Measurements from ENCODE around the gene INTS1.

The INTS1 gene

DNA sequence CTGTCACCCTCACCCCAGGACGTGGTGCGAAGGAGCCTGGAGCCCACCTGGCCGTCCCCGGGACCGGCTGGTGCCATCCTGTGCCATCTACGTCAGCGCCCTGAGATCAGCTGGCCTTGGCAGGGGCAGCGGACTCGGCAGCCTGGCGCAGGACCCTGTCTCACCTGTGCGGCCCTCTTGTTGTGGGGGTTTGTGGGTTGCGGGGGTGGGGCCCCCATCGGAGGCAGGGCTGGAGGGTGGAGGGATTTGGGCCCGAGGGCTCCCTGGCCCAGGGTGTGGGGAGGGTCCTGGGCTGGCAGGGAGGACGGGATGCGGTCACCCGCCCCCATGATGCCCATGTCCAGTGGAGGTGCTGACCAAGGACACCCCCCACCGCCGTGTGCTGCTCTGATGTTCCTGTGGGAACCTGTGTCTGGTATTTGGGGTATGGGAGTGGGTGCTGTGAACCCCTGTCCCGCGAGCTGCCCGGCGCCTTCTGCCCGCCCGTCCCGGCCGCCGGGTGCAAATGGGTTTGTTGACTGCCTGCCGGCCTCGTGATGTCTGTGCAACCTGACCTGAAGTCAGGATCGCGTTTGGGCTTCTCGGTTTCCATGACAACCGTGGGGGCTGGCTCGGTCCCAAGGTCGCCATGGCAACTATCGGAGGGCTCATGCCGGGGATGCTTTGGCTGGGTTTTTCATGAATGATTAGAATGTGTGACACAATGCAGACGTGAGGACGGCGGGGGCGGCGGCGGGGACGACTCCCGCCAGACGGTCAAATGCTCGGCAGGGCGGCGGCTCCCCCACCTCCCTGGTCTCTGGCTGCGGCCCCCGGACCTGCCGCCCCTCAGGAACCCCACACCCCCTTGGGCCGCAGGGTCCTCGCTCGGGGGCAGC lies 33.6 kb upstream of the INTS1 start:
- in situ Hi-C loops (cut with HindIII; ENCODE audit: low sequenced_read_pairs) = no loop called here
- DNase-seq (ENCODE audit: low read depth, low spot score) = peak; percentile 96

DNA sequence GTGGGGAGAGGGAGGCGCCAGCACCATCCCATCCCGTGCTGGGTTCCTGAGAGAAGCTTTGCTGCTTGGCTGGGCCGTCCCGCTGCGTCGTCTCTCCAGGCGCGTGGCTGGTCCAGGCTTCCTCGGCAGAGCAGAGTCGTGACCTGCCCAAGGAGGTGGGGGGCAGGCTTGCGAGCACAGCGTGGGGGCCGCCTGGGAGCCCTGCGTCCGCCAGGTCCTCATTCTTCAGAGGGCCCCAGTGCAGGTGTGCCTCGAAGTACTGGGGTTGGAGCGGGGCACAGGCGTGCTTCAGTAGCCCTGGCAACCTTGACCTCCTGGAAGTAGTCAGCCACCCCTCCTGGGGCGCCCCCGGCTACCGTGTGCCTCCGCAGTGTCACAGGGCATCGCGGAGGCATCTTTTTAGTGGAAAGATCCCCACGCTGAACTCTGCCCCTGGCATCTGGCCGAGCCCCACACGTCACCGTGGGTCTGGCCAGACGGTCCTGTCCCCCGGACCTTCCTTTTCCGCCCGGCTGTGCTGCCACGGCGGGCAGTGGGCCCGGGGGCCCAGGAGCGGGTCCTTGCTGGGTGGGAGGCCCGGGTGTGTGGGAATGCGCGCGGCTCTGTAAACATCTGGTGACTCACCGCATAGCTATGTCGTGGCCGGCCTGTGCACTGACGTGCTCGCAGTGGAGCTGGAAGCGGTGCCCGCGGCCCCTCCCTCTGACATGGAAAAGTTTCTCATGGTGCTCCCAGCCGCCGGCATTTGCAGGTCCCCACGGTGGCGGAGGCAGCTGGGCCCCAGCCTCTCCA lies 32.8 kb upstream of the INTS1 start:
- DNase-seq (ENCODE audit: low read depth, low spot score) = peak; percentile 99

More for the DNA sequence above, 33.6 kb upstream of the INTS1 start:
- H3K4me3 ChIP-seq (ENCODE audit: low read depth, low read length) = peak overlapping the region; percentile 40
- TF ChIP-seq, protein P1, sequence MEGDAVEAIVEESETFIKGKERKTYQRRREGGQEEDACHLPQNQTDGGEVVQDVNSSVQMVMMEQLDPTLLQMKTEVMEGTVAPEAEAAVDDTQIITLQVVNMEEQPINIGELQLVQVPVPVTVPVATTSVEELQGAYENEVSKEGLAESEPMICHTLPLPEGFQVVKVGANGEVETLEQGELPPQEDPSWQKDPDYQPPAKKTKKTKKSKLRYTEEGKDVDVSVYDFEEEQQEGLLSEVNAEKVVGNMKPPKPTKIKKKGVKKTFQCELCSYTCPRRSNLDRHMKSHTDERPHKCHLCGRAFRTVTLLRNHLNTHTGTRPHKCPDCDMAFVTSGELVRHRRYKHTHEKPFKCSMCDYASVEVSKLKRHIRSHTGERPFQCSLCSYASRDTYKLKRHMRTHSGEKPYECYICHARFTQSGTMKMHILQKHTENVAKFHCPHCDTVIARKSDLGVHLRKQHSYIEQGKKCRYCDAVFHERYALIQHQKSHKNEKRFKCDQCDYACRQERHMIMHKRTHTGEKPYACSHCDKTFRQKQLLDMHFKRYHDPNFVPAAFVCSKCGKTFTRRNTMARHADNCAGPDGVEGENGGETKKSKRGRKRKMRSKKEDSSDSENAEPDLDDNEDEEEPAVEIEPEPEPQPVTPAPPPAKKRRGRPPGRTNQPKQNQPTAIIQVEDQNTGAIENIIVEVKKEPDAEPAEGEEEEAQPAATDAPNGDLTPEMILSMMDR (IDR thresholded peaks at IDR 0.05; ENCODE audit: low read depth, low read length) = no peak

DNA sequence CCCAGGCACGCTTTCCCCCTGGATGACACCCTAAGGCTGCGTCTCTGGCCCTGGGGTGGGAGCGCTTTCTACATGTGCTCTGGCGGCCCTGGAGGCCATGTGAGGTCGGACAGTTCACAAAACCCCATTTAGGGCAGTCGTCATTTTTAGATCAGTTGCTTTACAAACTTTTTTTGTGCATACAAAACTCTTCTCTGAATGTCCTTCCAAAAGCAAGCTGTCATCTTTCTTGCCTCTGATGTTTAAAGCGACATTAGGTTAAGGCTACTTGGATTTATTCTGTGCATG lies 32.2 kb upstream of the INTS1 start:
- in situ Hi-C loops (cut with HindIII; ENCODE audit: low sequenced_read_pairs) = no loop called here
- H3K4me3 ChIP-seq (ENCODE audit: low read depth, low read length) = no peak overlapping the region
- DNase-seq (ENCODE audit: low read depth, low spot score) = no peak
- TF ChIP-seq, protein P1 (IDR thresholded peaks at IDR 0.05; ENCODE audit: low read depth, low read length) = no peak

More for the DNA sequence above, 32.8 kb upstream of the INTS1 start:
- in situ Hi-C loops (cut with HindIII; ENCODE audit: low sequenced_read_pairs) = no loop called here
- H3K4me3 ChIP-seq (ENCODE audit: low read depth, low read length) = peak overlapping the region; percentile 40
- TF ChIP-seq, protein P1 (IDR thresholded peaks at IDR 0.05; ENCODE audit: low read depth, low read length) = no peak

DNA sequence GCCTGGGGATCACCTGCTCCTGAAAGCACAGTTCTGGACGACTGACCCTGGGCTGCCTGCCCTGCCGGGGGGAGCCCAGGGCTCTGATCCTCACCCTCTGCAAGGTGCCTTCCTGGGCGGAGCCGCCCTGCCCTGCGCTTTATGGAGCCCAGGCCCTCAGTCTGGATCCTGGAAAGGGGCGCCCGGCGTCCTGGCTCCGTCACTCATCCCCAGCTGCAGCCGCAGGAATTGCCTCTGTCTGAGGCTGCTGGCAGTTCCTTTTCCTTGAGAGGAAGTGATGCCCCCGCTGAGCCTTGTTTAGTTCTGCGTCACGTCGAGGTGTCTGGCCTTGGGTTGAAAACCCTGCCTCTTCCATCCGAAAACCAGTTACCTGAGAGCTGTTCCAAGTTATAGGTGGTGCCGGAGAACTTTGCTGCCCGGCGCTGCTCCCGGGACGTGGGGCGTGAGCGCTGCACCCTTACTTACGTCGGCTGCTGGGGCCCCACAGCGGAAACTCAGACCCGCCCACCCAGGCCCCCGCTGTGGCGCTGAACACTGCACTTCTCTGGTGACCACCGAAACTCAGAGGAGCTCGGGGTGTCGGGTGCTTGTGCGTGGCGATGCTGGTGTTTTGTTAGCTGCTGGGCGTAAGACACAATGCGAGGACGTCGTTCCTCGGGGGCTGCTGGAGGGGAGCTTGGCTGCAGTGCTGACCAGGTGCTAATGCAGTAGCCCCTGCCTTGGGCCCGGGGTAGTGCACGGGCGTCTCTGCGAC lies 31.7 kb upstream of the INTS1 start:
- DNase-seq (ENCODE audit: low read depth, low spot score) = peak; percentile 54
- H3K4me3 ChIP-seq (ENCODE audit: low read depth, low read length) = no peak overlapping the region
- TF ChIP-seq, protein P1 (IDR thresholded peaks at IDR 0.05; ENCODE audit: low read depth, low read length) = no peak
- in situ Hi-C loops (cut with HindIII; ENCODE audit: low sequenced_read_pairs) = no loop called here

DNA sequence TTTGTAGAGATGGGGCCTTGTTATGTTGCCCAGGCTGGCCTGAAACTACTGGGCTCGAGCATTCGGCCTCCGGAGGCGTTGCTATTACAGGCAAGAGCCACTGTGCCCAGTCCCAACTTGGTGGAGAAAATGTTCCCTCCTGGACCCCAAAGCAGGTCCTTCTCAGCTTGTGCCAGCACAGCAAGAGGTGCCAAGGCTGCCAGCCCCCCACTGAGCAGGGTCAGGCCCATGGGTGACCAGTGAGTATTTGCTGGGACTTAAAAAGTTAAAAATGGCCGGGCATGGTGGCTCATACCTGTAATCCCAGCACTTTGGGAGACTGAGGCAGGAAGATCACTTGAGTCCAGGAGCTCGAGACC lies 30.9 kb upstream of the INTS1 start:
- no peak overlapping the region for H3K4me3 ChIP-seq (ENCODE audit: low read depth, low read length)
- TF ChIP-seq, protein P1 (IDR thresholded peaks at IDR 0.05; ENCODE audit: low read depth, low read length) = no peak
- no peak for DNase-seq (ENCODE audit: low read depth, low spot score)
- in situ Hi-C loops (cut with HindIII; ENCODE audit: low sequenced_read_pairs) = no loop called here

DNA sequence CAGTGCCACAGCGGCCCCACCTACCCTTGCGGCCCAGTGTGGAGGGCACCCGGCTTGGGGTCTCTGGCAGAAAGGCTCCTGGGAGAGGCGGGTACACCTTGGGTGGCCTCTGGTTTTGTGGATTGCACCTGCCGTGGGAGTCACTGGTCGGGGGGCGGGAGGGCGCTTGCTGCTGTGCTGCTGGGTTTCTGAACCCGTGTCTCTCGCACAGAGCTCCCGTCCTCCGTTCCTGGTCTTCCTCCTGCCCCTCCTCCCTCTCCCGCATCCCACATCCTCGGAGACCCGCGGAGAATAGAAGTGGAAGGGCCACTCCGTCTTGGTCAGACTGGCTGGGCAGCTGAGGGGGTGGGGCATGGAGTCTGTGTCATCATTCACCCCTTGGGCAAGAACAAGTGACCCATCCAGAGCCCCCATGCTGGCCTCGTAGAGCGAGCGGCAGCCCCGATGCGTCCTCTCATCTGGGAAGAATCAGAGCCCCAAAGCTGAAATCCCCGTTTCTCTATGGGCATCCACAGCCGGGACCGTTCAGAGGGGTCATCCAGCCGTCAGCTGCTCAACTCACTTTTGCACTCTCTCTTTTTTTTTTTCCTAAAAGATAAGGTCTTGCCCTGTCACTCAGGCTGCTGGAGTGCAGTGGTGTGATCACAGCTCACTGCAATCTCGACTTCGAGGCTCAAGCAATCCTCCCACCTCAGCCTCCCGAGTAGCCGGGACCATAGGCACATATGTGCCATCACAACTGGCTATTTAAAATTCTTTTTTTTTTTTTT lies 30.3 kb upstream of the INTS1 start:
- in situ Hi-C loops (cut with HindIII; ENCODE audit: low sequenced_read_pairs) = no loop called here
- DNase-seq (ENCODE audit: low read depth, low spot score) = no peak
- H3K4me3 ChIP-seq (ENCODE audit: low read depth, low read length) = no peak overlapping the region
- TF ChIP-seq, protein P1 (IDR thresholded peaks at IDR 0.05; ENCODE audit: low read depth, low read length) = no peak

Measured in astrocyte of the spinal cord (primary cell).